ENCODE measurements around the gene KIF26B. TPM values are rescaled to one million over a fixed set of nuclear protein-coding genes. Genes with fewer than 3 reads are reported as not detected.

Gene KIF26B
- total RNA-seq, 1 donor from 2014 or later: 3.5 TPM

- Histone ChIP-seq H3K4me3 (no peak overlapping the region), H3K27ac (replicated peaks) (no peak overlapping the region), H3K9me3 (replicated peaks) (no peaks in the 10 kb centered on the region), H3K4me1 (peaks cover 6% of the 10 kb centered on the region), H3K27me3 (ENCODE audit: low read depth) (no peaks in the 10 kb centered on the region), H3K36me3 (no peaks in the 10 kb centered on the region)
- intact Hi-C loops (cut with micrococcal nuclease): no loop called here
- TF ChIP-seq CTCF (IDR thresholded peaks at IDR 0.05; ENCODE audit: borderline replicate concordance): no peak
- no peak for DNase-seq
These were observed 501.5 kb downstream of the KIF26B start for GRCh38 chr1:245656189-245656717.

DNA sequence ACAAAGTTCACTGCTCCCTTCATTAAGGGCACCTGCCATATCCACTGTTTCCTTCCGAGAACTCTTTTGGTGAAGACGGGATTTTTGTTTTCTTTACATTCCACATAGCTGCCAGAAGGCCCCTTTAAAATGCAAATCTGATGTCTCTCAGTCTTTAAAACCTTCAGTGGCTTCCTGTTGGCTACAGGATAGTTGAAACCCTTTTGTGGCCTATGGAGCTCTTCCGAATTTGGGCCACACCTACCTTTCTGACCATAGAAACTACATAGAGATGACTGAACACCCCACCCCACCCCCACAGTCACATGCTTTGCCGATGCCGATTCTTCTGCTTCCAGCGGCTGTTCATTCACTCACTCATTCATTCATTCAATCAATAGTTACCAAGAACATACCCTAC lies 502.6 kb downstream of the KIF26B start:
- DNase-seq: no peak
- no peaks in the 10 kb centered on the region for H3K27me3 ChIP-seq (ENCODE audit: low read depth)
- no peaks in the 10 kb centered on the region for H3K36me3 ChIP-seq
- no peak overlapping the region for H3K4me3 ChIP-seq
- H3K4me1 ChIP-seq: peaks cover 6% of the 10 kb centered on the region
- no peak for TF ChIP-seq CTCF (IDR thresholded peaks at IDR 0.05; ENCODE audit: borderline replicate concordance)
- no peak overlapping the region for H3K27ac ChIP-seq (replicated peaks)
- H3K9me3 ChIP-seq (replicated peaks): no peaks in the 10 kb centered on the region
- intact Hi-C loops (cut with micrococcal nuclease): no loop called here

GRCh38 chr1:245663373-245663772 lies 508.6 kb downstream of the KIF26B start:
- no peak for TF ChIP-seq CTCF (IDR thresholded peaks at IDR 0.05; ENCODE audit: borderline replicate concordance)

DNA sequence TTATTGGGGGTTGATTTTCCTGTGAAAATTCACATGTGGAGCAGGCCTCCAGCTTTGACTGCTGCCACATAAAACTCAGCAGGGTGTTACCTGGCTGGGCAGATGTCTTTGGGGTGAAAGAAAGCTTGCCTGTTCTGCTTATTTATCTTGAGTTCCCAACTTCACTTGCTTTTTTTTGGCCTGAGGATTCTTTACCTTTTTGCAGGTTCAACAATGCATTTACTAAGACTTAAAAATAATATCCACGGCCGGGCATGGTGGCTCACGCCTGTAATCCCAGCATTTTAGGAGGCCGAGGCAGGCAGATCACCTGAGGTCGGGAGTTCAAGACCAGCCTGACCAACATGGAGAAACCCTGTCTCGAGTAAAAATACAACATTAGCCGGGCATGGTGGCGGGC lies 509.1 kb downstream of the KIF26B start:
- Histone ChIP-seq H3K27ac (replicated peaks) (no peak overlapping the region), H3K4me1 (no peaks in the 10 kb centered on the region)
- DNase-seq: no peak

More at GRCh38 chr1:245663373-245663772, 508.6 kb downstream of the KIF26B start:
- no peak overlapping the region for H3K4me3 ChIP-seq
- H3K27ac ChIP-seq (replicated peaks): no peak overlapping the region
- intact Hi-C loops (cut with micrococcal nuclease): no loop called here
- no peaks in the 10 kb centered on the region for H3K9me3 ChIP-seq (replicated peaks)
- no peak for DNase-seq
- no peaks in the 10 kb centered on the region for H3K36me3 ChIP-seq
- no peaks in the 10 kb centered on the region for H3K4me1 ChIP-seq
- no peaks in the 10 kb centered on the region for H3K27me3 ChIP-seq (ENCODE audit: low read depth)

DNA sequence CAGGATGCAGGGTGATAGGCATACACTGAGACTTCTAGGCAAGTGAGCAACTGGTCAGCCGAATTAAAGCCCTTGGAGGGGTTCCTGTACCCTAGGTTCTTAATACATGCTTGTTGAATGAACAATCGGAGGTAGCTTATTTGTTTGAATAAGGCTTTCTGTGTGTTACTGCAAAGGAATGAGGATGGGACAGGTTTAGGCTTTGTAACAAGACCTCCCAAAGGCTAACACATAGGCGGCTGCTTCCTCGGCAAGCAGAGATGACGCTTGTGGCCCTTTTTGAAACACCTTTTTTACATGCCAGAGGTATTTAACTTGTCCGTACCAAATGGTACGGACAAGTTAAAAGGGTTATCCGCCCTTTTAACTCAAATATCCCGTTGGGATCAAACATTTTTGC lies 511.6 kb downstream of the KIF26B start:
- Histone ChIP-seq H3K36me3 (no peaks in the 10 kb centered on the region), H3K27me3 (ENCODE audit: low read depth) (no peaks in the 10 kb centered on the region), H3K9me3 (replicated peaks) (no peaks in the 10 kb centered on the region), H3K27ac (replicated peaks) (no peak overlapping the region), H3K4me1 (no peaks in the 10 kb centered on the region), H3K4me3 (no peak overlapping the region)
- TF ChIP-seq CTCF (IDR thresholded peaks at IDR 0.05; ENCODE audit: borderline replicate concordance): no peak
- intact Hi-C loops (cut with micrococcal nuclease): no loop called here
- DNase-seq: no peak

More for the DNA sequence above, 509.1 kb downstream of the KIF26B start:
- no peak for TF ChIP-seq CTCF (IDR thresholded peaks at IDR 0.05; ENCODE audit: borderline replicate concordance)
- Histone ChIP-seq H3K27me3 (ENCODE audit: low read depth) (no peaks in the 10 kb centered on the region), H3K4me3 (no peak overlapping the region), H3K9me3 (replicated peaks) (no peaks in the 10 kb centered on the region), H3K36me3 (no peaks in the 10 kb centered on the region)
- intact Hi-C loops (cut with micrococcal nuclease): no loop called here
